GM12878 (cell line): ENCODE results near the gene AGBL4. TPM values are rescaled to one million over a fixed set of nuclear protein-coding genes. Genes with fewer than 3 reads are reported as not detected.

Experiments
- ATAC-seq: fragments of 200-7000 bp; cut with Tn5 transposase; 3 replicates; pipeline ENCODE4 v1.9.1; 2020; ENCODE audit warnings: mild to moderate bottlenecking, moderate library complexity
- BruUV-seq: library from RNA; stranded (reverse); fragments of 400-500 nt; replicated peaks from 2 replicates; lab custom pipeline; 2021; lab: Mats Ljungman, UMichigan
- CTCF ChIA-PET: fragments of 300-600 bp; sonication (Branson Sonifier 250); formaldehyde crosslinking; extraction: SDS; loops from one replicate; lab custom pipeline; 2021; ENCODE audit warnings: inconsistent platforms; lab: Yijun Ruan, JAX
- POLR2A ChIA-PET: fragments of 350-600 bp; formaldehyde crosslinking; extraction: SDS; loops from one replicate; lab custom pipeline; 2021; ENCODE audit warnings: inconsistent platforms; lab: Charles Lee
- RAD21 ChIA-PET: fragments of 300-600 bp; sonication (Branson Sonifier 250); formaldehyde crosslinking; loops from one replicate; lab custom pipeline; 2023; ENCODE audit warnings: antibody characterized with exemption; ENCODE audit not compliant: unreplicated experiment; lab: Charles Lee
- SMC1A ChIA-PET: fragments of 300-600 bp; sonication (Branson Sonifier 250); formaldehyde crosslinking; loops from one replicate; lab custom pipeline; 2023; ENCODE audit not compliant: unreplicated experiment, uncharacterized antibody; lab: Charles Lee
- DNase-seq: peaks from one replicate; pipeline ENCODE4 v3.0.0-alpha.2; 2011; ENCODE audit warnings: low read depth, low spot score
- FAIRE-seq: peaks from 3 replicates; lab custom pipeline; 2011; peaks lifted over from hg19 to GRCh38; lab: Jason Lieb, UNC
- H2AFZ ChIP-seq: 2 replicates; pipeline ENCODE4 v1.6.0; 2011; ENCODE audit warnings: low read depth, low read length, control low read depth; ENCODE audit not compliant: control insufficient read depth
- H3K27ac ChIP-seq: 2 replicates; pipeline ENCODE4 v1.5.1; 2011; ENCODE audit warnings: control low read depth; ENCODE audit not compliant: control insufficient read depth, insufficient read depth
- H3K27me3 ChIP-seq, 2 experiments: replicated peaks in 1 of 2; 2 replicates each; pipeline versions ENCODE4 v1.6.0 to v1.6.1; 2011; ENCODE audit warnings: low read length in 1 of 2; ENCODE audit not compliant: control insufficient read depth in 2 of 2, insufficient read depth in 2 of 2
- H3K36me3 ChIP-seq, 2 experiments: 2 replicates each; pipeline ENCODE4 v1.5.1; 2011; ENCODE audit warnings: low read length in 1 of 2; ENCODE audit not compliant: control insufficient read depth in 2 of 2, insufficient read depth in 2 of 2
- H3K4me1 ChIP-seq: 2 replicates; pipeline ENCODE4 v1.6.1; 2011; ENCODE audit warnings: mild to moderate bottlenecking, low read length, moderate library complexity, mixed read lengths; ENCODE audit not compliant: control insufficient read depth, insufficient read depth
- H3K4me2 ChIP-seq: 2 replicates; pipeline ENCODE4 v1.6.0; 2011; ENCODE audit warnings: control low read depth; ENCODE audit not compliant: control insufficient read depth, insufficient read depth
- H3K4me3 ChIP-seq: fragments of 200-600 bp; sonication (generic); 2 replicates; pipeline ENCODE4 v1.5.1; 2016
- H3K79me2 ChIP-seq: 2 replicates; pipeline ENCODE4 v1.6.0; 2011; ENCODE audit warnings: low read length; ENCODE audit not compliant: control insufficient read depth, insufficient read depth
- H3K9ac ChIP-seq: 2 replicates; pipeline ENCODE4 v1.8.0; 2011; ENCODE audit warnings: low read length, control low read depth, mixed read lengths; ENCODE audit not compliant: control insufficient read depth, insufficient read depth
- H3K9me3 ChIP-seq: replicated peaks from 3 replicates; pipeline ENCODE4 v1.5.1; 2011; ENCODE audit warnings: mild to moderate bottlenecking, low read length; ENCODE audit not compliant: control insufficient read depth, insufficient read depth
- H4K20me1 ChIP-seq: 2 replicates; pipeline ENCODE4 v1.6.0; 2011; ENCODE audit not compliant: control insufficient read depth, insufficient read depth
- BHLHE40 ChIP-seq, 2 experiments: fragments of 450-650 bp in 1 of 2; IDR thresholded peaks; 2 replicates each; pipeline ENCODE4 v1.6.1; 2011 to 2017; ENCODE audit warnings: low read depth in 2 of 2, borderline replicate concordance in 1 of 2, improper control_type of control experiment in 1 of 2, low read length in 1 of 2, mild to moderate bottlenecking in 1 of 2
- CEBPB ChIP-seq, 2 experiments: fragments of 150-350 bp in 1 of 2; IDR thresholded peaks; 2 replicates each; pipeline ENCODE4 v1.6.1; 2012 to 2014; ENCODE audit warnings: low read depth in 2 of 2, low read length in 2 of 2, borderline replicate concordance in 1 of 2, inconsistent platforms in 1 of 2
- CHD1 ChIP-seq: IDR thresholded peaks from 2 replicates; pipeline ENCODE4 v1.6.1; 2012; ENCODE audit warnings: low read depth, low read length, improper control_type of control experiment
- CHD4 ChIP-seq: fragments of 200-600 bp; sonication (generic); IDR thresholded peaks from 2 replicates; pipeline ENCODE4 v1.6.1; 2016; ENCODE audit warnings: mild to moderate bottlenecking
- EED ChIP-seq: sonication (generic); IDR thresholded peaks from 2 replicates; pipeline ENCODE4 v1.6.1; 2016; ENCODE audit warnings: antibody characterized with exemption, low read depth
- EGR1 ChIP-seq, 2 experiments: IDR thresholded peaks; 1 replicate in 1 of 2; 2 replicates in 1 of 2; pipeline ENCODE4 v1.6.1; 2011 to 2012; ENCODE audit warnings: low read depth in 2 of 2, low read length in 2 of 2, borderline replicate concordance in 1 of 2, mild to moderate bottlenecking in 1 of 2, moderate library complexity in 1 of 2
- FOXK2 ChIP-seq: fragments of 450-650 bp; IDR thresholded peaks from 2 replicates; pipeline ENCODE4 v1.6.1; 2017; ENCODE audit warnings: mild to moderate bottlenecking, moderate library complexity
- PAX5 ChIP-seq: IDR thresholded peaks from 2 replicates; pipeline ENCODE4 v1.6.1; 2011; ENCODE audit warnings: low read depth, low read length, borderline replicate concordance
- SIX5 ChIP-seq: IDR thresholded peaks from 2 replicates; pipeline ENCODE4 v1.6.1; 2011; ENCODE audit warnings: mild to moderate bottlenecking, low read depth, low read length, moderate library complexity; ENCODE audit not compliant: severe bottlenecking
- SP1 ChIP-seq: IDR thresholded peaks from one replicate; pipeline ENCODE4 v1.6.1; 2011; ENCODE audit warnings: low read depth, low read length
- SUPT20H ChIP-seq: IDR thresholded peaks from 2 replicates; pipeline ENCODE4 v1.6.1; 2011; ENCODE audit warnings: low read depth, mild to moderate bottlenecking, low read length, moderate library complexity, borderline replicate concordance; ENCODE audit not compliant: control insufficient read depth
- TBL1XR1 ChIP-seq: IDR thresholded peaks from 2 replicates; pipeline ENCODE4 v1.6.1; 2012; ENCODE audit warnings: low read depth, low read length, improper control_type of control experiment
- TCF12 ChIP-seq: IDR thresholded peaks from 2 replicates; pipeline ENCODE4 v1.6.1; 2011; ENCODE audit warnings: low read depth, mild to moderate bottlenecking, low read length
- TCF3 ChIP-seq: IDR thresholded peaks from 2 replicates; pipeline ENCODE4 v1.6.1; 2012; ENCODE audit warnings: low read depth, mild to moderate bottlenecking, low read length, borderline replicate concordance; ENCODE audit not compliant: insufficient read depth
- WGBS: methylation state at CpG from one replicate; pipeline ENCODE4 v1.1.6; 2016; ENCODE audit warnings: low lambda C conversion rate; ENCODE audit not compliant: insufficient replicate concordance, insufficient coverage; ENCODE audit errors: missing lambda C conversion rate; 5-methylcytosine and 5-hydroxymethylcytosine counted together
- in situ Hi-C: fragments of 300-500 bp; cut with MboI; formaldehyde crosslinking; loops from 9 replicates; pipeline ENCODE4 v1.14.3; 2018; ENCODE audit warnings: mixed read lengths
- intact Hi-C: fragments of 100-400 bp; cut with micrococcal nuclease; formaldehyde crosslinking; loops from one replicate; pipeline ENCODE4 v1.14.2; 2022; ENCODE audit not compliant: unreplicated experiment
- polyA plus RNA-seq, 11 experiments: library from polyadenylated mRNA; depleted of rRNA in 4 of 11; unstranded in 6 of 11; stranded (reverse) in 5 of 11; fragments of >200 nt; fragmentation: Nextera tagmentation in 4 of 11; fragmentation: Illumina TruSeq in 1 of 11; extraction: Ambion mirVana in 4 of 11; extraction: Trizol in 1 of 11; gene quantifications; 1 replicate in 1 of 11; 2 replicates in 10 of 11; pipeline versions ENCODE4 v1.2.1 to v1.2.3, GENCODE V29; 2011 to 2016; ENCODE audit warnings: inconsistent platforms in 2 of 11, missing spikeins in 2 of 11, low read depth in 1 of 11
- total RNA-seq, 4 experiments: library from RNA; depleted of rRNA in 3 of 4; stranded (reverse); fragments of >200 nt in 3 of 4; fragmentation: Illumina TruSeq in 1 of 4; extraction: Trizol in 1 of 4; gene quantifications; 2 replicates each; pipeline versions ENCODE4 v1.2.1 to v1.2.3, GENCODE V29; 2013 to 2021
- TF ChIP-seq, protein P1 (sequence below), 3 experiments: IDR thresholded peaks in 2 of 3; conservative IDR thresholded peaks in 1 of 3; 2 replicates each; pipeline ENCODE4 v1.5.1; 2011; ENCODE audit warnings: low read depth in 3 of 3, low read length in 3 of 3, mild to moderate bottlenecking in 3 of 3, control low read depth in 2 of 3, moderate library complexity in 2 of 3, inconsistent platforms in 1 of 3, mixed read lengths in 1 of 3; ENCODE audit not compliant: control insufficient read depth in 2 of 3, insufficient read depth in 1 of 3; ENCODE audit errors: extremely low read depth in 1 of 3
- TF ChIP-seq, protein P2 (sequence below): fragments of 450-650 bp; IDR thresholded peaks from 2 replicates; pipeline ENCODE4 v1.6.1; 2017; ENCODE audit warnings: mild to moderate bottlenecking, low read depth, inconsistent platforms; ENCODE audit not compliant: poor library complexity, severe bottlenecking

Gene AGBL4
- total and polyA plus RNA-seq, 10 of the 15 experiments (the other 5 are each of a cell fraction or from before 2014, with no cell fraction given), result 0.31 TPM; not detected in 9

DNA sequence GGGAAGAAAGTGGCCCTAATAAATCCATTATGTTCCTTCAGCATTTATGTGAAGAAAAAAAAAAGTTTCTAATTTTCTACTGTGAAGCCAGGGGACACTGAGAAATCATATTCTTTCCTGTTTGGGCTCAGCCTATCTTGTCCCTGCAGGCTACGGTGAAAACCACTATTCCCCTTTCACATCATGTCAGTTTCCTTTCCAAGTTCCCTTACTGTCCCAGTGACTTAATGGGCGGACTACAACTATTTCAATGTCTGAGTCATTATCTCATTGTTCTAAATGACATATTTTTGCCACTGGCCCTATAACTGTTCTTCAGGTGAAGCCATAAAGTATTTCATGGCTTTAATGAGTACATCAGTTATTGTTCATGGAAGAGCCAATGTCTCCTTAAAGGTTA lies 1175.7 kb downstream of the AGBL4 start:
- Histone ChIP-seq H3K4me3 (no peak overlapping the region), H4K20me1 (no peaks in the 10 kb centered on the region), H3K27me3 (no peaks in the 10 kb centered on the region), H3K4me1 (no peaks in the 10 kb centered on the region), H3K9ac (no peak overlapping the region), H3K79me2 (no peaks in the 10 kb centered on the region), H3K9me3 (no peaks in the 10 kb centered on the region), H3K4me2 (no peak overlapping the region), H2AFZ (no peak overlapping the region), H3K27ac (no peak overlapping the region), H3K36me3 (no peaks in the 10 kb centered on the region)
- SMC1A ChIA-PET, result no interaction called here
- ATAC-seq (no peak), DNase-seq (no peak), FAIRE-seq (no peak)
- TF ChIP-seq SUPT20H (no peak), BHLHE40 (IDR thresholded peaks at IDR 0.05; ENCODE audit: borderline replicate concordance in 1 of 2, low read depth in 2 of 2, low read length in 1 of 2) (no peak), TCF3 (no peak), SIX5 (no peak), FOXK2 (no peak), PAX5 (no peak), SP1 (no peak), CHD4 (no peak), TBL1XR1 (no peak), TCF12 (no peak), EGR1 (IDR thresholded peaks at IDR 0.05; ENCODE audit: borderline replicate concordance in 1 of 2, low read depth in 2 of 2, low read length in 2 of 2) (no peak), CEBPB (IDR thresholded peaks at IDR 0.05; ENCODE audit: borderline replicate concordance in 1 of 2, low read depth in 2 of 2, low read length in 2 of 2) (no peak), EED (no peak), CHD1 (no peak)
- TF ChIP-seq, protein P1, sequence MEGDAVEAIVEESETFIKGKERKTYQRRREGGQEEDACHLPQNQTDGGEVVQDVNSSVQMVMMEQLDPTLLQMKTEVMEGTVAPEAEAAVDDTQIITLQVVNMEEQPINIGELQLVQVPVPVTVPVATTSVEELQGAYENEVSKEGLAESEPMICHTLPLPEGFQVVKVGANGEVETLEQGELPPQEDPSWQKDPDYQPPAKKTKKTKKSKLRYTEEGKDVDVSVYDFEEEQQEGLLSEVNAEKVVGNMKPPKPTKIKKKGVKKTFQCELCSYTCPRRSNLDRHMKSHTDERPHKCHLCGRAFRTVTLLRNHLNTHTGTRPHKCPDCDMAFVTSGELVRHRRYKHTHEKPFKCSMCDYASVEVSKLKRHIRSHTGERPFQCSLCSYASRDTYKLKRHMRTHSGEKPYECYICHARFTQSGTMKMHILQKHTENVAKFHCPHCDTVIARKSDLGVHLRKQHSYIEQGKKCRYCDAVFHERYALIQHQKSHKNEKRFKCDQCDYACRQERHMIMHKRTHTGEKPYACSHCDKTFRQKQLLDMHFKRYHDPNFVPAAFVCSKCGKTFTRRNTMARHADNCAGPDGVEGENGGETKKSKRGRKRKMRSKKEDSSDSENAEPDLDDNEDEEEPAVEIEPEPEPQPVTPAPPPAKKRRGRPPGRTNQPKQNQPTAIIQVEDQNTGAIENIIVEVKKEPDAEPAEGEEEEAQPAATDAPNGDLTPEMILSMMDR (IDR thresholded peaks at IDR 0.05 in 2 of 3, conservative IDR thresholded peaks at IDR 0.05 in 1 of 3; ENCODE audit: control insufficient read depth in 2 of 3, extremely low read depth in 1 of 3, insufficient read depth in 1 of 3, low read depth in 3 of 3, low read length in 3 of 3), result no peak
- TF ChIP-seq, protein P2, sequence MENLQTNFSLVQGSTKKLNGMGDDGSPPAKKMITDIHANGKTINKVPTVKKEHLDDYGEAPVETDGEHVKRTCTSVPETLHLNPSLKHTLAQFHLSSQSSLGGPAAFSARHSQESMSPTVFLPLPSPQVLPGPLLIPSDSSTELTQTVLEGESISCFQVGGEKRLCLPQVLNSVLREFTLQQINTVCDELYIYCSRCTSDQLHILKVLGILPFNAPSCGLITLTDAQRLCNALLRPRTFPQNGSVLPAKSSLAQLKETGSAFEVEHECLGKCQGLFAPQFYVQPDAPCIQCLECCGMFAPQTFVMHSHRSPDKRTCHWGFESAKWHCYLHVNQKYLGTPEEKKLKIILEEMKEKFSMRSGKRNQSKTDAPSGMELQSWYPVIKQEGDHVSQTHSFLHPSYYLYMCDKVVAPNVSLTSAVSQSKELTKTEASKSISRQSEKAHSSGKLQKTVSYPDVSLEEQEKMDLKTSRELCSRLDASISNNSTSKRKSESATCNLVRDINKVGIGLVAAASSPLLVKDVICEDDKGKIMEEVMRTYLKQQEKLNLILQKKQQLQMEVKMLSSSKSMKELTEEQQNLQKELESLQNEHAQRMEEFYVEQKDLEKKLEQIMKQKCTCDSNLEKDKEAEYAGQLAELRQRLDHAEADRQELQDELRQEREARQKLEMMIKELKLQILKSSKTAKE, result no peak
- 24% methylated on average over 2 of the region's 2 CpGs for WGBS
- intact Hi-C loops, result no loop called here
- in situ Hi-C loops, result no loop called here
- CTCF ChIA-PET, result no interaction called here
- RAD21 ChIA-PET, result no interaction called here
- no TSS peak for BruUV-seq
- POLR2A ChIA-PET, result no interaction called here
